Smooth muscle cell of bladder (primary cell): ENCODE measurements around the gene CDC20B. TPM values are rescaled to one million over a fixed set of nuclear protein-coding genes. Genes with fewer than 3 reads are reported as not detected.

Experiments used
- total RNA-seq: library from RNA; depleted of rRNA; stranded (reverse); fragments of >200 nt; gene quantifications from 2 replicates; pipeline ENCODE4 v1.2.3, GENCODE V29; 2014

The CDC20B gene, protein sequence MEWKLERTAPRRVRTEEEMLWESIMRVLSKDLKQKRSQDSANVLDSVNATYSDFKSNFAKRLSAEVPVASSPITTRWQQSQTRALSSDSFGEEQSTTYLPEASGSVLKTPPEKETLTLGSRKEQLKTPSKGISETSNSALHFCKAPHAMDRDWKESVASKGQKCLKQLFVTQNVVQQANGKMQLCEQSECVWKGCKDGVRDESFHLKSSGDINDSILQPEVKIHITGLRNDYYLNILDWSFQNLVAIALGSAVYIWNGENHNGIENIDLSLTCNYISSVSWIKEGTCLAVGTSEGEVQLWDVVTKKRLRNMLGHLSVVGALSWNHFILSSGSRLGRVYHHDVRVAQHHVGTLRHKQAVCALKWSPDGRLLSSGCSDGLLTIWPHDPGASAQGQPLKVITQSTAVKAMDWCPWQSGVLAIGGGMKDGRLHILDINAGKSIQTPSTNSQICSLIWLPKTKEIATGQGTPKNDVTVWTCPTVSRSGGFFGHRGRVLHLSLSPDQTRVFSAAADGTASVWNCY
- total RNA-seq: under 0.01 TPM in 1 of 2 replicates, not detected in the other

DNA sequence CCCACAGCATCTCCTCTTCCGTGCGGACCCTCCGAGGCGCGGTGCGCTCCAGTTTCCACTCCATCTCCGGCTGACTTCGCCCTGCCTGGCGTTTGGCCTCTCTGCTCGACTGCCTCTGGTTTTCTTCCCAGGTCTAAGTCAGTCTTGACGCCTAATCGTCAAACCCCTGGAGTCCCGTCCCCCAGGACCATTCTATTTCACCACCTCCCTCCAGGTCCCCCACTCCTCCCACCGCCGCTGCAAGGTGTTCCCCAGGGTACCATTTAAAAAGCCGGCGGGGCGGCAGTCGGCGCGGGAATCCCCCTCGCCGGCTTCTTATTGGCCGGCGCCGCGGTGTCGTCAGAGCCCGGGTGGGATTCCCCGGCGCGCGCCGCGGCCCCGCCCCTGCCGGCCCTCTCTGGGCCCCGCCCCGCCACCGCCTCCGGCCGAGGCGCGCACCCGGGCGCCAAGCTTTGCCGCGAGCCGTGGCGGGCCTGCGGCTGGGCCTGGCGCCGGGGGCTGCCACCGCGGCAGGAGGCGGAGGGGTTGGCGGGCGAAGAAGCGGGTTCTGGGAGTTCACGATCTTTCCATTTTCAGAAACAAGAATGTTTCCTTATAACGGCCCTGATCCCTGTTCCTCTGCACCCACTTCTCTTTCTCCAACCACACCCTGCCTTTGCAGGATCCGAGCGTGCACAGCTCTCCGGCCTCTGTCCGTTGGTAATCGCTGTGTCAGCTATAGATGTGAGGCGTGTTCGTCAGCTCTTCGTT is at the start of gene CDC20B:
Gene CDC20B, minus strand, starts transcription at position 241 of the 750 bp plus-strand sequence. Its CDS starts 177 bp downstream, at position 64.

GRCh38 chr5:55159763-55160492 is 13.0 kb downstream of the CDC20B start, which contains the start of gene GPX8:
Gene GPX8, plus strand, starts transcription at chr5:55160171. Its CDS starts 22 bp downstream, at chr5:55160193.

DNA sequence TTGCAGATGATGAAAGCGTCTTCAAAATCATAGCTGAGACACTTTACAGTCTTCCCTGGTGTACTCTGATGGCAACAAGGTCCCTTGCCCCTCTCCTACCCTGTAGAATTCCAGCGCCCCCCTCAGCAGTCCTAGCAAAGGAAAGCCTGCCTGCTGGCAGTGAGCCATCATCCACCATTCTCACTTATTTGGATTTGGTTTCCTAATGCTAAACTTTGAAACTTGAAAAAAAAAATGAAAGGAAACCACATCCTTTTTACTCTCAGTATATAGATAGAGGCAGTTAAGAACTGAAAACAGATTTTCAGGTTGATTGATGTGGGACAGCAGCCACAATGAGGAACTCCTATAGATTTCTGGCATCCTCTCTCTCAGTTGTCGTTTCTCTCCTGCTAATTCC is 70.6 kb downstream of the CDC20B start, which contains the start of gene GZMA:
Gene GZMA, plus strand, starts transcription at position 299 of the 400 bp plus-strand sequence. Its CDS starts 37 bp downstream, at position 336.

Other genes with a start within 250 kb of the CDC20B start
- gene ESM1, start 187.6 kb downstream of the CDC20B start, total RNA-seq: 0.57 and 3.3 TPM in 2 replicates
- not detected in 2 replicates for gene GZMK, start 148.9 kb downstream of the CDC20B start, total RNA-seq
- not detected in 2 replicates for gene GZMA, start 70.5 kb downstream of the CDC20B start, total RNA-seq
- 105 and 131 TPM in 2 replicates for gene GPX8, start 13.0 kb downstream of the CDC20B start, total RNA-seq
- not detected in 2 replicates for gene MCIDAS, start 54.1 kb upstream of the CDC20B start, total RNA-seq
- not detected in 2 replicates for gene CCNO, start 60.4 kb upstream of the CDC20B start, total RNA-seq
- gene DHX29, start 134.5 kb upstream of the CDC20B start, total RNA-seq: 28.7 and 33.7 TPM in 2 replicates
- 71.0 and 88.0 TPM in 2 replicates for gene MTREX, start 134.8 kb upstream of the CDC20B start, total RNA-seq